Ovary (tissue), 9 donors: ENCODE measurements around the gene ARFIP1. TPM values are rescaled to one million over a fixed set of nuclear protein-coding genes. Genes with fewer than 3 reads are reported as not detected.

Experiments used
- DNase-seq, 5 donors: peaks; one replicate each; pipeline ENCODE4 v3.0.0-alpha.2; 2019 to 2020
- H3K27ac ChIP-seq, 2 donors: fragments of 200-600 bp; one replicate each; pipeline versions ENCODE4 v1.5.1 to v1.8.0; 2019 to 2022
- H3K27me3 ChIP-seq: fragments of 200-600 bp; one replicate; pipeline ENCODE4 v1.8.0; 2022
- H3K36me3 ChIP-seq: fragments of 200-600 bp; sonication (generic); one replicate; pipeline ENCODE4 v1.5.1; 2019
- H3K4me1 ChIP-seq: one replicate; pipeline ENCODE4 v1.8.1; 2013; ENCODE audit warnings: mild to moderate bottlenecking, moderate library complexity; ENCODE audit not compliant: insufficient read depth
- H3K4me3 ChIP-seq: fragments of 200-600 bp; sonication (generic); one replicate; pipeline ENCODE4 v1.5.1; 2017
- H3K9me3 ChIP-seq, 2 donors: fragments of 200-600 bp in 1 of 2; sonication (generic) in 1 of 2; one replicate each; pipeline versions ENCODE4 v1.5.1 to v1.8.1; 2013 to 2019; ENCODE audit warnings: mild to moderate bottlenecking in 1 of 2, moderate library complexity in 1 of 2
- CTCF ChIP-seq, 3 donors: fragments of 450-650 bp in 2 of 3; fragments of 200-600 bp in 1 of 3; IDR thresholded peaks; one replicate each; pipeline versions ENCODE4 v1.5.1 to v1.8.0; 2016 to 2022; ENCODE audit warnings: antibody characterized with exemption in 3 of 3, mild to moderate bottlenecking in 1 of 3
- EP300 ChIP-seq: sonication (generic); formaldehyde crosslinking; IDR thresholded peaks from one replicate; pipeline ENCODE4 v1.6.1; 2017; ENCODE audit warnings: antibody characterized with exemption
- POLR2A ChIP-seq: fragments of 450-650 bp; IDR thresholded peaks from one replicate; pipeline ENCODE4 v1.6.1; 2017; ENCODE audit warnings: antibody characterized with exemption, mild to moderate bottlenecking, moderate library complexity
- WGBS, 3 donors: extraction: QIAGEN DNeasy Blood & Tissue Kit in 1 of 3; methylation state at CpG; one replicate each; pipeline versions ENCODE4 v1.1.5 to v1.1.7; 2013 to 2017; 5-methylcytosine and 5-hydroxymethylcytosine counted together
- intact Hi-C, 4 donors: fragments of 100-400 bp; cut with DNase I; formaldehyde crosslinking; loops; one replicate each; pipeline versions ENCODE4 v1.11.0 to v1.15.1; 2022 to 2023
- polyA plus RNA-seq, 2 donors: library from polyadenylated mRNA; stranded (reverse); fragments of 200-250 nt in 1 of 2; fragments of 350-450 nt in 1 of 2; fragmentation: Illumina TruSeq in 1 of 2; extraction: RNeasy Lipid Tissue Mini Kit (QIAGEN cat#74804) in 1 of 2; gene quantifications; one replicate each; pipeline ENCODE4 v1.2.3, GENCODE V29; 2013 to 2014
- total RNA-seq, 7 donors: library from RNA; depleted of rRNA in 2 of 7; stranded (reverse); fragments of >200 nt in 2 of 7; fragmentation: NEBNext Ultra II Directional in 3 of 7; extraction: Animal tissue kit (Norgen Biotek cat#: 25700) in 3 of 7; gene quantifications; one replicate each; pipeline versions ENCODE4 v1.1.0 to v1.2.4, GENCODE V29; 2016 to 2023
- donor health status: DM: no; HTN: no; CAD: no; lungs with moderate emphysema.
- donor health status: DM: no; HTN: no; CAD: no.
- donor health status: Bipolar disorder and iron deficiency.
- donor health status: DM: yes; HTN: yes; CAD: no.
- donor health status: DM: no; HTN: no; CAD: no.
- donor health status: DM: yes; HTN: yes; CAD: no.

The ARFIP1 gene
- total and polyA plus RNA-seq, 9 donors, result 15.6 to 47.4 (median 29.8) TPM

DNA sequence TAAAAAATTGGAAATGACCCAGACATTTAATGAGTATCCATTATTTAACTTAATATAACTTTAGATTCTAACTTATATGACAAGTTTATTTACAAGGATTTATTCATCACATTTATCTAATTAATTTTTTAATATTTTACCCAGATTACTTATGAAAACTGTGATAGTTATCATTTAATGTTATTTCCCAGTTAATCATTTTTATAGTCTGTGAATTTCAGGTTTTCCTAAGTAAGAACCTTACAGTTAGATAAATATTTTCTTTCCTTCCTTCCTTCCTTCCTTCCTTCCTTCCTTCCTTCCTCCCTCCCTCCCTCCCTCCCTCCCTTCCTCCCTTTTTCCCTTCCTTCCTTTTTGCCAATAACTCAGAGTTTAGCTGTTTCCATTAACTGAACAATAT is 141.5 kb downstream of the ARFIP1 start:
- TF ChIP-seq EP300 (no peak), POLR2A (no peak)
- Histone ChIP-seq H3K36me3 (no peaks in the 10 kb centered on the region), H3K27me3 (no peaks in the 10 kb centered on the region), H3K9me3 (no peaks in the 10 kb centered on the region), H3K4me1 (no peaks in the 10 kb centered on the region), H3K27ac (no peak overlapping the region), H3K4me3 (no peak overlapping the region)
- intact Hi-C loops, result no loop called here
- no peak for DNase-seq

DNA sequence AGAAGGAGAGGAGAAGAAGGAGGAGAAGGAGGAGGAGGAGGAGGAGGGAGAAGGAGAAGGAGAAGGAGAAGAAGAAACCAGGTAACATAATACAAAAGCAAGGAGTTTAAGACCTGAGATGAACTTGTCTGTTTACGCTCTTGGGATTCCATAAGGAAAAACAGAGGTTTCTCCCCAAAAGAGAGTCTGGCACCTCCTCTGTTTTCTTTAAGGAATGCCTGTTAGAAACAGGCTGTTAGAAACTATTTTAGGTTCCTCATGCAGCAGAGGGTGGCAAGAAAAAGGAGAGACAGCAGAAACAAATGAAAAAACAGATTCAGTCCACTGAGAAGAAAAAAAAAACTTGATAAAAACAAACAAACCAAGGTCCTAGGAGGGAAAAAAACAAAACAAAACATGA is 146.1 kb downstream of the ARFIP1 start:
- TF ChIP-seq CTCF (IDR thresholded peaks at IDR 0.05) (no peak), EP300 (no peak), POLR2A (no peak)
- H3K4me3 ChIP-seq, result no peak overlapping the region
- no peaks in the 10 kb centered on the region for H3K9me3 ChIP-seq
- H3K27ac ChIP-seq, result no peak overlapping the region
- intact Hi-C loops, result no loop called here
- DNase-seq, result no peak
- no peaks in the 10 kb centered on the region for H3K27me3 ChIP-seq
- H3K36me3 ChIP-seq, result no peaks in the 10 kb centered on the region
- no peaks in the 10 kb centered on the region for H3K4me1 ChIP-seq
- WGBS, 3 donors, result 48 to 81% (median 60%) methylated on average over 1 of the region's 1 CpG

DNA sequence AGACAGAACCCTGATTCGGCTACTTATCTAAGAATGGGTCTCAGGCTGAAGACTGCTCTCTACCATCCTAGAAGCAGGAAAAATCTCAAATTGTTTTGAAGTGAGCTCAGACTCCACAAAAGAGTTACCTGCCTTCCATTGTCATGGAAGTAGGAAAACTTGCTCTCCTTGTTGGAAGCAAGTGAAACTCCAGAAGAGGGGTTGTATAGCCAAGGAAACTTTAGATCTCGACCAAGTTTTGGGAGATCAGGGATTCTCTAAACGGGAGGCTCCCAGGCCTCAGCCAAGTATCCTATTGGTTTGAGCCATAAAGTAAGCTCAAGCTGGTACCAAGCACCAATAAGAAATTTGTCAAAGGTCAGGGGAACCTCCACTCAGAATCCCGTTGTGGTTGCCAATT is 147.2 kb downstream of the ARFIP1 start:
- no peaks in the 10 kb centered on the region for H3K9me3 ChIP-seq
- H3K36me3 ChIP-seq, result no peaks in the 10 kb centered on the region
- TF ChIP-seq CTCF (IDR thresholded peaks at IDR 0.05), result no peak
- no peak for TF ChIP-seq EP300
- TF ChIP-seq POLR2A, result no peak
- 85 to 89% (median 88%) methylated on average over 4 of the region's 4 CpGs for WGBS, 3 donors
- no peaks in the 10 kb centered on the region for H3K27me3 ChIP-seq
- DNase-seq, result no peak
- no peaks in the 10 kb centered on the region for H3K4me1 ChIP-seq
- no peak overlapping the region for H3K4me3 ChIP-seq
- intact Hi-C loops, result no loop called here
- no peak overlapping the region for H3K27ac ChIP-seq

DNA sequence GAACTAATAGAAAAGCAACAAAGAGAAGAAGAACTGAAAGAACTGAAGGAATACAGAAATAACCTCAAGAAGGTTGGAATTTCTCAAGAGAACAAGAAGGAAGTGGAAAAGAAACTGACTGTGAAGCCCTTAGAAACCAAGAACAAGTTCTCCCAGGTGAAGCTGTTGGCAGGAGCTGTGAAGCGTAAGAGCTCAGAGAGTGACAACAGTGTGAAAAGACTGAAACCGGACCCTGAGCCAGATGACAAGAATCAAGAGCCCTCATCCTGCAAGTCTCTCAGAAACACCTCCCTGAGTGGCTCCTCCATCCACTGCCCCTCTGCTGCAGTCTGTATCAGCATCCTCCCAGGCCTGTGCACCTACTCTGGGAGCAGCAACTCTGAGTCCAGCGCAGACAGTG is 148.0 kb downstream of the ARFIP1 start:
- 92 to 98% (median 94%) methylated on average over 3 of the region's 3 CpGs for WGBS, 3 donors
- no peaks in the 10 kb centered on the region for H3K27me3 ChIP-seq
- H3K27ac ChIP-seq, result no peak overlapping the region
- TF ChIP-seq EP300 (no peak), POLR2A (no peak), CTCF (IDR thresholded peaks at IDR 0.05) (no peak)
- no peak for DNase-seq
- H3K9me3 ChIP-seq, result no peaks in the 10 kb centered on the region
- intact Hi-C loops, result no loop called here
- no peaks in the 10 kb centered on the region for H3K36me3 ChIP-seq
- no peaks in the 10 kb centered on the region for H3K4me1 ChIP-seq
- H3K4me3 ChIP-seq, result no peak overlapping the region

GRCh38 chr4:152928286-152928685 is 148.5 kb downstream of the ARFIP1 start:
- H3K27me3 ChIP-seq, result no peaks in the 10 kb centered on the region
- DNase-seq, result no peak
- H3K4me1 ChIP-seq, result no peaks in the 10 kb centered on the region
- TF ChIP-seq EP300 (no peak), CTCF (IDR thresholded peaks at IDR 0.05) (no peak), POLR2A (no peak)
- intact Hi-C loops, result no loop called here
- no peaks in the 10 kb centered on the region for H3K9me3 ChIP-seq
- WGBS, 3 donors, result 93 to 96% (median 95%) methylated on average over 4 of the region's 4 CpGs
- no peak overlapping the region for H3K27ac ChIP-seq
- no peak overlapping the region for H3K4me3 ChIP-seq
- H3K36me3 ChIP-seq, result no peaks in the 10 kb centered on the region
